Heart left ventricle (tissue), 16 donors: ENCODE data around the gene PPIA. TPM values are rescaled to one million over a fixed set of nuclear protein-coding genes. Genes with fewer than 3 reads are reported as not detected.
"Not testable (repeated sequence)": the region's sequence is repeated elsewhere in the genome, so short reads cannot be mapped to it uniquely, and the experiment has no call there.

Source experiments
- ATAC-seq, 4 donors: fragments of 200-7000 bp; cut with Tn5 transposase; one replicate each; pipeline ENCODE4 v1.9.1; 2020 to 2022; ENCODE audit warnings: moderate library complexity in 4 of 4, mild to moderate bottlenecking in 3 of 4, moderate number of reproducible peaks in 1 of 4
- DNase-seq, 5 donors: peaks; one replicate each; pipeline ENCODE4 v3.0.0-alpha.2; 2020
- H3K27ac ChIP-seq, 12 donors: fragments of 200-600 bp; sonication (generic) in 4 of 12; one replicate each; pipeline versions ENCODE4 v1.5.0 to v1.8.0; 2016 to 2022; ENCODE audit warnings: mild to moderate bottlenecking in 2 of 12
- H3K27me3 ChIP-seq, 9 donors: fragments of 200-600 bp; sonication (generic) in 2 of 9; one replicate each; pipeline versions ENCODE4 v1.5.1 to v1.8.0; 2016 to 2022; ENCODE audit warnings: mild to moderate bottlenecking in 3 of 9
- H3K36me3 ChIP-seq, 9 donors: fragments of 200-600 bp; sonication (generic) in 2 of 9; one replicate each; pipeline versions ENCODE4 v1.5.0 to v1.8.0; 2018 to 2022; ENCODE audit warnings: mild to moderate bottlenecking in 2 of 9
- H3K4me1 ChIP-seq, 12 donors: fragments of 200-600 bp; sonication (generic) in 4 of 12; one replicate each; pipeline versions ENCODE4 v1.5.0 to v1.8.0; 2016 to 2022; ENCODE audit warnings: mild to moderate bottlenecking in 3 of 12
- H3K4me3 ChIP-seq, 12 donors: fragments of 200-600 bp; sonication (generic) in 4 of 12; one replicate each; pipeline versions ENCODE4 v1.5.0 to v1.8.0; 2017 to 2022; ENCODE audit warnings: mild to moderate bottlenecking in 9 of 12, moderate library complexity in 4 of 12
- H3K9me3 ChIP-seq, 12 donors: fragments of 200-600 bp; sonication (generic) in 4 of 12; one replicate each; pipeline versions ENCODE4 v1.5.0 to v1.8.0; 2016 to 2022; ENCODE audit warnings: mild to moderate bottlenecking in 1 of 12
- POLR2A ChIP-seq, 2 donors: fragments of 450-650 bp; IDR thresholded peaks; one replicate each; pipeline ENCODE4 v1.6.1; 2017; ENCODE audit warnings: antibody characterized with exemption in 2 of 2, mild to moderate bottlenecking in 2 of 2, moderate library complexity in 2 of 2
- WGBS, 4 donors: extraction: QIAGEN DNeasy Blood & Tissue Kit in 2 of 4; methylation state at CpG; one replicate each; pipeline versions ENCODE4 v1.1.5 to v1.1.7; 2013 to 2018; 5-methylcytosine and 5-hydroxymethylcytosine counted together
- intact Hi-C, 10 donors: fragments of 100-400 bp; cut with DNase I; formaldehyde crosslinking; loops; one replicate each; pipeline versions ENCODE4 v1.11.1 to v1.14.2; 2022
- polyA plus RNA-seq, 2 donors: library from polyadenylated mRNA; stranded (reverse); fragments of 200-250 nt; gene quantifications; one replicate each; pipeline ENCODE4 v1.2.3, GENCODE V29; 2013
- total RNA-seq, 9 donors: library from RNA; depleted of rRNA in 2 of 9; stranded (reverse); fragments of >200 nt in 2 of 9; fragmentation: NEBNext Ultra II Directional in 3 of 9; extraction: Animal tissue kit (Norgen Biotek cat#: 25700) in 3 of 9; gene quantifications; one replicate each; pipeline versions ENCODE4 v1.1.0 to v1.2.4, GENCODE V29; 2016 to 2023
- TF ChIP-seq, protein P1 (sequence below), 12 donors: fragments of 200-600 bp; sonication (generic) in 4 of 12; IDR thresholded peaks; one replicate each; pipeline versions ENCODE4 v1.5.0 to v1.8.0; 2018 to 2022; ENCODE audit warnings: antibody characterized with exemption in 12 of 12, mild to moderate bottlenecking in 5 of 12
- donor health status: ischemic (EF 13 %, LVEDD 7.1; RV severe dilation, severe dysfunction).
- donor health status: healthy with polysubstance abuse.
- donor health status: DM: no; HTN: yes; CAD: no.
- donor health status: DM: no; HTN: no; CAD: no.
- donor health status: ischemic (EF 25% LVEDD 6.9; RV normal size, moderate dysfunction).
- donor health status: ischemic (EF 25% LVEDD 5.7; RV mildly dilated, moderate dysfunction).
- donor health status: healthy.
- donor health status: DM: yes; HTN: yes; CAD: no.
- donor health status: ischemic (EF 35%, LVEDD 5.7; RV mildly dilated, moderate dysfunction).
- donor health status: nonischemic (EF 11% LVEDD 7.7; RV severe dilation, severe dysfunction).
- donor health status: DM: yes; HTN: yes; CAD: no.
- donor health status: PGD.
- donor health status: ischemic (EF 29% LVEDD 5.4; RV normal size, mild dysfunction).
- donor health status: nonischemic (EF 23%, LVEDD 6.1; RV moderate dilation, normal function).

Gene PPIA
- total and polyA plus RNA-seq, 11 donors: 327 to 3,804 (median 743) TPM

DNA sequence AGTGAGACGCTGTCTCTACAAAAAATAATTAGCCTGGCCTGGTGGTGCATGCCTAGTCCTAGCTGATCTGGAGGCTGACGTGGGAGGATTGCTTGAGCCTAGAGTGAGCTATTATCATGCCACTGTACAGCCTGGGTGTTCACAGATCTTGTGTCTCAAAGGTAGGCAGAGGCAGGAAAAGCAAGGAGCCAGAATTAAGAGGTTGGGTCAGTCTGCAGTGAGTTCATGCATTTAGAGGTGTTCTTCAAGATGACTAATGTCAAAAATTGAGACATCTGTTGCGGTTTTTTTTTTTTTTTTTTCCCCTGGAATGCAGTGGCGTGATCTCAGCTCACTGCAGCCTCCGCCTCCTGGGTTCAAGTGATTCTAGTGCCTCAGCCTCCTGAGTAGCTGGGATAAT lies 5.4 kb downstream of the PPIA start:
- no peak overlapping the region for H3K27ac ChIP-seq
- ATAC-seq: no peak
- intact Hi-C loops: loop anchor here in 1 of 10 donors (5.0 kb wide), 1 partner anchor 35 kb away; no protein-coding TSS in a partner anchor
- WGBS, 4 donors: 81 to 91% (median 88%) methylated on average over 5 of the region's 5 CpGs
- no peaks in the 10 kb centered on the region for H3K9me3 ChIP-seq
- H3K36me3 ChIP-seq: peaks cover 3 to 74% (median 67%) of the 10 kb centered on the region in 9 donors
- TF ChIP-seq, protein P1, sequence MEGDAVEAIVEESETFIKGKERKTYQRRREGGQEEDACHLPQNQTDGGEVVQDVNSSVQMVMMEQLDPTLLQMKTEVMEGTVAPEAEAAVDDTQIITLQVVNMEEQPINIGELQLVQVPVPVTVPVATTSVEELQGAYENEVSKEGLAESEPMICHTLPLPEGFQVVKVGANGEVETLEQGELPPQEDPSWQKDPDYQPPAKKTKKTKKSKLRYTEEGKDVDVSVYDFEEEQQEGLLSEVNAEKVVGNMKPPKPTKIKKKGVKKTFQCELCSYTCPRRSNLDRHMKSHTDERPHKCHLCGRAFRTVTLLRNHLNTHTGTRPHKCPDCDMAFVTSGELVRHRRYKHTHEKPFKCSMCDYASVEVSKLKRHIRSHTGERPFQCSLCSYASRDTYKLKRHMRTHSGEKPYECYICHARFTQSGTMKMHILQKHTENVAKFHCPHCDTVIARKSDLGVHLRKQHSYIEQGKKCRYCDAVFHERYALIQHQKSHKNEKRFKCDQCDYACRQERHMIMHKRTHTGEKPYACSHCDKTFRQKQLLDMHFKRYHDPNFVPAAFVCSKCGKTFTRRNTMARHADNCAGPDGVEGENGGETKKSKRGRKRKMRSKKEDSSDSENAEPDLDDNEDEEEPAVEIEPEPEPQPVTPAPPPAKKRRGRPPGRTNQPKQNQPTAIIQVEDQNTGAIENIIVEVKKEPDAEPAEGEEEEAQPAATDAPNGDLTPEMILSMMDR (IDR thresholded peaks at IDR 0.05): no peak
- no peak for TF ChIP-seq POLR2A (IDR thresholded peaks at IDR 0.05)
- H3K4me3 ChIP-seq: no peak overlapping the region
- DNase-seq: no peak
- peaks cover 7 to 26% (median 20%) of the 10 kb centered on the region in 12 donors for H3K4me1 ChIP-seq
- no peaks in the 10 kb centered on the region for H3K27me3 ChIP-seq

DNA sequence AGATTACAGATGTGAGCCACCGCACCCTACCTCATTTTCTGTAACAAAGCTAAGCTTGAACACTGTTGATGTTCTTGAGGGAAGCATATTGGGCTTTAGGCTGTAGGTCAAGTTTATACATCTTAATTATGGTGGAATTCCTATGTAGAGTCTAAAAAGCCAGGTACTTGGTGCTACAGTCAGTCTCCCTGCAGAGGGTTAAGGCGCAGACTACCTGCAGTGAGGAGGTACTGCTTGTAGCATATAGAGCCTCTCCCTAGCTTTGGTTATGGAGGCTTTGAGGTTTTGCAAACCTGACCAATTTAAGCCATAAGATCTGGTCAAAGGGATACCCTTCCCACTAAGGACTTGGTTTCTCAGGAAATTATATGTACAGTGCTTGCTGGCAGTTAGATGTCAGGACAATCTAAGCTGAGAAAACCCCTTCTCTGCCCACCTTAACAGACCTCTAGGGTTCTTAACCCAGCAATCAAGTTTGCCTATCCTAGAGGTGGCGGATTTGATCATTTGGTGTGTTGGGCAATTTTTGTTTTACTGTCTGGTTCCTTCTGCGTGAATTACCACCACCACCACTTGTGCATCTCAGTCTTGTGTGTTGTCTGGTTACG lies 6.0 kb downstream of the PPIA start:
- no peak for TF ChIP-seq POLR2A (IDR thresholded peaks at IDR 0.05)
- TF ChIP-seq, protein P1 (IDR thresholded peaks at IDR 0.05): no peak
- no peak overlapping the region for H3K4me3 ChIP-seq
- H3K27ac ChIP-seq: no peak overlapping the region
- ATAC-seq (no peak), DNase-seq (no peak)
- no peaks in the 10 kb centered on the region for H3K27me3 ChIP-seq
- H3K36me3 ChIP-seq: peaks cover 3 to 74% (median 67%) of the 10 kb centered on the region in 9 donors
- no peaks in the 10 kb centered on the region for H3K9me3 ChIP-seq
- intact Hi-C loops: loop anchor here in 1 of 10 donors (5.0 kb wide), 1 partner anchor 35 kb away; no protein-coding TSS in a partner anchor
- 95 to 98% (median 96%) methylated on average over 5 of the region's 5 CpGs for WGBS, 4 donors
- peaks cover 7 to 25% (median 20%) of the 10 kb centered on the region in 12 donors for H3K4me1 ChIP-seq

DNA sequence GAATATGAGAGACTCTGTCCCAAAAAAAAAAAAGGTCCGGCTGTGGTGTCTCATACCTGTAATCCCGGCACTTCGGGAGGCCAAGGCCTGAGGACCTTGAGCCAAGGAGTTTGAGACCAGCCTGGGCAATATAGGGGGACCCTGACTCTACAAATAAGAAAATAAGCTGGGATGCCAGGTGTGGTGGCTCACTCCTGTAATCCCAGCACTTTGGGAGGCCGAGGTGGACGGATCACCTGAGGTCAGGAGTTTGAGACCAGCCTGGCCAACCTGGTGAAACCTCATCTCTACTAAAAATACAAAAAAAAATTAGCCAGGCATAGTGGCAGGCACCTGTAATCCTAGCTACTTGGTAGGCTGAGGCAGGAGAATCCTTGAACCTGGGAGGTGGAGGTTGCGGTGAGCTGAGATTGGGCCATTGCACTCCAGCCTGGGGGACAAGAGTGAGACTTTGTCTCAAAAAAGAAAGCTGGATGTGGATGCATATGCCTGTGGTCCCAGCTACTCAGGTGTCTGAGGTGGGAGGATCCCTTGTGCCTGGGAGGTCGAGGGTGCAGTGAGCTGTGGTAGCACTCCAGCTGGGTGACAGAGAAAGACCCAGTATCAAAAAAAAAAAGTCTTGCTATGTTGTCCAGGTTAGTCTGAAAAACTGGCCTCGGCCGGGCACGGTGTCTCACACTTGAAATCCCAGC lies 7.5 kb downstream of the PPIA start:
- WGBS, 4 donors: 92 to 95% (median 94%) methylated on average over 10 of the region's 10 CpGs
- ATAC-seq: peak in 1 of 4 donors; percentile 8
- Histone ChIP-seq H3K4me1 (peaks cover 0 to 11% (median 6%) of the 10 kb centered on the region in 12 donors), H3K36me3 (peaks cover 3 to 66% (median 59%) of the 10 kb centered on the region in 9 donors)
- not testable (repeated sequence) for H3K27ac ChIP-seq, H3K9me3 ChIP-seq, H3K27me3 ChIP-seq, DNase-seq, H3K4me3 ChIP-seq
- intact Hi-C loops: loop anchor here in 1 of 10 donors (5.0 kb wide), 1 partner anchor 33 kb away; no protein-coding TSS in a partner anchor

DNA sequence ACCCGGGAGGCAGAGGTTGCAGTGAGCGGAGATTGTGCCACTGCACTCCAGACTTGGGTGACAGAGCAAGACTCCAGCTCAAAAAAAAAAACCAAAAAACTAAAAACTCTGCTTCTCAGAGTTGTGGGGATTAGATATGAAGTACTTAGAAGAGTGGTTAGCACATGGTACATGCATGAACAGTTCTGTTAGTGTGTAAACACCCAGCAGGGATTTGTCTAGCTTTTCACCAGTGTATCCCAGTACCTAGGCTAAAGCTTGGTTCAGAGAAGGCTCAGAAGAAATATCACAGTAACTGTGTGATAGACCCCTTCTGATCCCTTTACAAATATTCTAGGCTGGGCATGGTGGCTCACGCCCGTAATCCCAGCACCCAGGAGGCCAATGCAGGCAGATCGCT lies 9.5 kb downstream of the PPIA start:
- 93 to 95% (median 94%) methylated on average over 5 of the region's 5 CpGs for WGBS, 4 donors
- no peak for TF ChIP-seq POLR2A (IDR thresholded peaks at IDR 0.05)
- TF ChIP-seq, protein P1 (IDR thresholded peaks at IDR 0.05): no peak
- Histone ChIP-seq H3K27ac (no peak overlapping the region), H3K36me3 (peaks cover 0 to 46% (median 40%) of the 10 kb centered on the region in 9 donors), H3K9me3 (no peaks in the 10 kb centered on the region), H3K4me1 (no peaks in the 10 kb centered on the region), H3K4me3 (no peak overlapping the region), H3K27me3 (no peaks in the 10 kb centered on the region)
- no peak for ATAC-seq
- intact Hi-C loops: no loop called here
- no peak for DNase-seq
